OCI-LY1 (cell line): ENCODE measurements around the gene GALNT7.

Experiments
- H2AFZ ChIP-seq: fragments of 200-600 bp; sonication (generic), shearing (Covaris generic); 2 replicates; pipeline ENCODE4 v1.6.0; 2014; ENCODE audit warnings: antibody characterized with exemption, mild to moderate bottlenecking, low read length
- H3F3A ChIP-seq: fragments of 200-600 bp; sonication (generic), shearing (Covaris generic); 2 replicates; pipeline ENCODE4 v1.6.0; 2014; ENCODE audit warnings: mild to moderate bottlenecking, antibody characterized with exemption, low read length, moderate library complexity; ENCODE audit not compliant: insufficient read depth
- H3K27ac ChIP-seq: fragments of 200-600 bp; sonication (generic); 2 replicates; pipeline ENCODE4 v1.5.1; 2014; ENCODE audit warnings: low read length, mixed run types, mild to moderate bottlenecking, low read depth; ENCODE audit not compliant: poor library complexity, severe bottlenecking
- H3K27me3 ChIP-seq: fragments of 200-600 bp; sonication (generic); 2 replicates; pipeline ENCODE4 v1.6.0; 2014; ENCODE audit warnings: antibody characterized with exemption, mild to moderate bottlenecking, low read length, moderate library complexity; ENCODE audit not compliant: insufficient read depth
- H3K36me3 ChIP-seq: fragments of 200-600 bp; sonication (generic); 2 replicates; pipeline ENCODE4 v1.6.1; 2014; ENCODE audit warnings: mild to moderate bottlenecking, antibody characterized with exemption, low read length, moderate library complexity, mixed read lengths; ENCODE audit not compliant: insufficient read depth
- H3K4me1 ChIP-seq: fragments of 200-600 bp; sonication (generic); 2 replicates; pipeline ENCODE4 v1.5.1; 2014; ENCODE audit warnings: mild to moderate bottlenecking, low read length, moderate library complexity; ENCODE audit not compliant: insufficient read depth, severe bottlenecking
- H3K4me2 ChIP-seq: fragments of 200-600 bp; sonication (generic), shearing (Covaris generic); 2 replicates; pipeline ENCODE4 v1.6.1; 2014; ENCODE audit warnings: low read length
- H3K4me3 ChIP-seq: fragments of 200-600 bp; sonication (generic); 2 replicates; pipeline ENCODE4 v1.5.1; 2014; ENCODE audit warnings: low read length, low read depth, mild to moderate bottlenecking, mixed read lengths; ENCODE audit not compliant: poor library complexity, severe bottlenecking
- H3K79me2 ChIP-seq: fragments of 200-600 bp; shearing (Covaris generic); 2 replicates; pipeline ENCODE4 v1.6.1; 2016; ENCODE audit warnings: mixed run types, low read length, mixed read lengths; ENCODE audit not compliant: insufficient read depth
- H3K9ac ChIP-seq: fragments of 200-600 bp; sonication (generic), shearing (Covaris generic); 2 replicates; pipeline ENCODE4 v1.6.1; 2014; ENCODE audit warnings: mild to moderate bottlenecking, low read length, mixed read lengths
- H3K9me2 ChIP-seq: fragments of 200-600 bp; sonication (generic), shearing (Covaris generic); 2 replicates; pipeline ENCODE4 v1.6.1; 2014; ENCODE audit warnings: low read depth, mild to moderate bottlenecking, low read length, mixed read lengths
- H3K9me3 ChIP-seq: fragments of 200-600 bp; shearing (Covaris generic); 2 replicates; pipeline ENCODE4 v1.6.1; 2014; ENCODE audit warnings: low read length, mixed read lengths
- H4K20me1 ChIP-seq: fragments of 200-600 bp; sonication (generic), shearing (Covaris generic); 2 replicates; pipeline ENCODE4 v1.6.0; 2016; ENCODE audit warnings: mild to moderate bottlenecking, low read length; ENCODE audit not compliant: insufficient read depth
- EZH2 ChIP-seq: fragments of 200-600 bp; sonication (generic), shearing (Covaris generic); IDR thresholded peaks from 2 replicates; pipeline ENCODE4 v1.8.0; 2017; ENCODE audit warnings: borderline replicate concordance, mixed run types, mild to moderate bottlenecking, antibody characterized with exemption, low read length, moderate library complexity, mixed read lengths
- TF ChIP-seq, protein P1 (sequence below): fragments of 200-600 bp; sonication (generic), shearing (Covaris generic); IDR thresholded peaks from 2 replicates; pipeline ENCODE4 v1.5.1; 2017; ENCODE audit warnings: mild to moderate bottlenecking, antibody characterized with exemption, low read length, moderate library complexity, mixed read lengths

Gene GALNT7

DNA sequence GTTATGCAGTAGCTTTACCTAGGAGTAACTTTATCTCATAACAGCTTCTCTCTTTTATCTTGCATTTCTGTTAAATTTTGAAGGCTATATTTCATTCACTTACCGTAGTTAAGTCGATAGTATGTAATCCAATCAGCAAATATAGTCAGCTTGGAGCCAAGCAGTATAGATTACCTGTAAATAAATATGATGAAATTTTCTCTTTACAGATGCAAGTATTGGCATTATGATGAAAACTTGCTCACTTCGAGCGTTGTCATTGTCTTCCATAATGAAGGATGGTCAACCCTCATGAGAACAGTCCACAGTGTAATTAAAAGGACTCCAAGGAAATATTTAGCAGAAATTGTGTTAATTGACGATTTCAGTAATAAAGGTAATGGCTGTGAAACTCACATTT lies 123.3 kb downstream of the GALNT7 start:
- no peaks in the 10 kb centered on the region for H4K20me1 ChIP-seq
- no peak overlapping the region for H3K27ac ChIP-seq
- no peaks in the 10 kb centered on the region for H3K27me3 ChIP-seq
- no peak overlapping the region for H3K9ac ChIP-seq
- no peaks in the 10 kb centered on the region; the same call in 1 of the 2 replicates for H3K79me2 ChIP-seq
- H2AFZ ChIP-seq: no peak overlapping the region
- H3K9me2 ChIP-seq: no peaks in the 10 kb centered on the region
- TF ChIP-seq, protein P1, sequence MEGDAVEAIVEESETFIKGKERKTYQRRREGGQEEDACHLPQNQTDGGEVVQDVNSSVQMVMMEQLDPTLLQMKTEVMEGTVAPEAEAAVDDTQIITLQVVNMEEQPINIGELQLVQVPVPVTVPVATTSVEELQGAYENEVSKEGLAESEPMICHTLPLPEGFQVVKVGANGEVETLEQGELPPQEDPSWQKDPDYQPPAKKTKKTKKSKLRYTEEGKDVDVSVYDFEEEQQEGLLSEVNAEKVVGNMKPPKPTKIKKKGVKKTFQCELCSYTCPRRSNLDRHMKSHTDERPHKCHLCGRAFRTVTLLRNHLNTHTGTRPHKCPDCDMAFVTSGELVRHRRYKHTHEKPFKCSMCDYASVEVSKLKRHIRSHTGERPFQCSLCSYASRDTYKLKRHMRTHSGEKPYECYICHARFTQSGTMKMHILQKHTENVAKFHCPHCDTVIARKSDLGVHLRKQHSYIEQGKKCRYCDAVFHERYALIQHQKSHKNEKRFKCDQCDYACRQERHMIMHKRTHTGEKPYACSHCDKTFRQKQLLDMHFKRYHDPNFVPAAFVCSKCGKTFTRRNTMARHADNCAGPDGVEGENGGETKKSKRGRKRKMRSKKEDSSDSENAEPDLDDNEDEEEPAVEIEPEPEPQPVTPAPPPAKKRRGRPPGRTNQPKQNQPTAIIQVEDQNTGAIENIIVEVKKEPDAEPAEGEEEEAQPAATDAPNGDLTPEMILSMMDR: no peak
- TF ChIP-seq EZH2: no peak
- H3K4me2 ChIP-seq: no peak overlapping the region
- H3K4me1 ChIP-seq: no peaks in the 10 kb centered on the region
- no peaks in the 10 kb centered on the region for H3F3A ChIP-seq
- H3K4me3 ChIP-seq: no peak overlapping the region
- H3K9me3 ChIP-seq: peaks cover 6% of the 10 kb centered on the region
- peaks cover 26% of the 10 kb centered on the region; the same call in 1 of the 2 replicates for H3K36me3 ChIP-seq

DNA sequence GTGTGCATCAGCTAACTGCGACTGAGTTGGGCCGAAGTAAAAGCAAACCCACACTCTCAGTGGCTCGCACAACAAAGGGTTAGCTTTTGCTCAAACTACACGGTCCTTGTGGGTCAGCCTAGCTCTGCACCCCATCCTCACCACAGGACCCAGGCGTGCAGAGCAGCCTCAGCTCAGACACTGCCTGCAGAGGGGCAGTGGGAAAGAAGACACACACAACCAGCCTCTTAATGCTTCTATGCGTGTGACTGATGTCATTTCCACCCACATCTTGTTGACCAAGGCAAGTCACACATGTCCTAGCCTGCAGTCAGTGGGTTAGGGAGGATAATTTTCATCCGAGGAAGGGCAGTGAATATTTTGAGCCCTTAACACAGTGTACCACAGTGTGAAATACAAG lies 125.1 kb downstream of the GALNT7 start:
- H3K79me2 ChIP-seq: no peaks in the 10 kb centered on the region
- no peaks in the 10 kb centered on the region for H3F3A ChIP-seq
- no peak overlapping the region for H2AFZ ChIP-seq
- no peak overlapping the region for H3K27ac ChIP-seq
- H3K9me3 ChIP-seq: no peaks in the 10 kb centered on the region
- no peak overlapping the region for H3K9ac ChIP-seq
- no peaks in the 10 kb centered on the region for H3K9me2 ChIP-seq
- H3K4me2 ChIP-seq: no peak overlapping the region
- H3K4me1 ChIP-seq: no peaks in the 10 kb centered on the region
- TF ChIP-seq, protein P1: no peak
- no peak for TF ChIP-seq EZH2
- H3K27me3 ChIP-seq: no peaks in the 10 kb centered on the region
- H3K4me3 ChIP-seq: no peak overlapping the region
- peaks cover 40% of the 10 kb centered on the region; the same call in 1 of the 2 replicates for H3K36me3 ChIP-seq
- no peaks in the 10 kb centered on the region for H4K20me1 ChIP-seq

DNA sequence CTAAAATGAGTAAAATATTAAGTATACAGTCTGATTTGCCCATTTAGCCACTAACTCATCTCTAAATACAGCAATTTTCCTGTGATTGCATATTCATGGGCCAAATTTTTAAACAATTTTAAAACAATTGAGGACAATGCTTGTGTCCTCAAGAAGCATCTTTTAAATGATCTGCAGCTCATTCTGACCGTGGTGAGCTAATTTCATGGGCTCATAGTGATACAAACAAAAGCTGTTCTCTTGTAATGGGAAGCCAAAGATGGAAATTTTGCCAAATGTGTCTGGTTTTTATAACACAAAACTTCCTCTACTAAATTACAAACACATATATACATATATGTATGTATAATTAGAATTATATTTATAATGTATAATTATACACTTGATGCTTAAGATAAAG lies 125.8 kb downstream of the GALNT7 start:
- no peak for TF ChIP-seq EZH2
- TF ChIP-seq, protein P1: no peak
- no peaks in the 10 kb centered on the region for H3K9me2 ChIP-seq
- H3F3A ChIP-seq: no peaks in the 10 kb centered on the region
- H3K4me3 ChIP-seq: no peak overlapping the region
- H4K20me1 ChIP-seq: no peaks in the 10 kb centered on the region
- H3K4me1 ChIP-seq: no peaks in the 10 kb centered on the region
- H3K27ac ChIP-seq: no peak overlapping the region
- no peak overlapping the region for H3K4me2 ChIP-seq
- H3K9ac ChIP-seq: no peak overlapping the region
- no peaks in the 10 kb centered on the region for H3K9me3 ChIP-seq
- H3K36me3 ChIP-seq: peaks cover 40% of the 10 kb centered on the region; the same call in 1 of the 2 replicates
- H2AFZ ChIP-seq: no peak overlapping the region
- no peaks in the 10 kb centered on the region for H3K27me3 ChIP-seq
- no peaks in the 10 kb centered on the region for H3K79me2 ChIP-seq
